ENCODE results near the gene EPB41L5. TPM values are rescaled to one million over a fixed set of nuclear protein-coding genes. Genes with fewer than 3 reads are reported as not detected.

The EPB41L5 gene
- 84.7 TPM for total RNA-seq

DNA sequence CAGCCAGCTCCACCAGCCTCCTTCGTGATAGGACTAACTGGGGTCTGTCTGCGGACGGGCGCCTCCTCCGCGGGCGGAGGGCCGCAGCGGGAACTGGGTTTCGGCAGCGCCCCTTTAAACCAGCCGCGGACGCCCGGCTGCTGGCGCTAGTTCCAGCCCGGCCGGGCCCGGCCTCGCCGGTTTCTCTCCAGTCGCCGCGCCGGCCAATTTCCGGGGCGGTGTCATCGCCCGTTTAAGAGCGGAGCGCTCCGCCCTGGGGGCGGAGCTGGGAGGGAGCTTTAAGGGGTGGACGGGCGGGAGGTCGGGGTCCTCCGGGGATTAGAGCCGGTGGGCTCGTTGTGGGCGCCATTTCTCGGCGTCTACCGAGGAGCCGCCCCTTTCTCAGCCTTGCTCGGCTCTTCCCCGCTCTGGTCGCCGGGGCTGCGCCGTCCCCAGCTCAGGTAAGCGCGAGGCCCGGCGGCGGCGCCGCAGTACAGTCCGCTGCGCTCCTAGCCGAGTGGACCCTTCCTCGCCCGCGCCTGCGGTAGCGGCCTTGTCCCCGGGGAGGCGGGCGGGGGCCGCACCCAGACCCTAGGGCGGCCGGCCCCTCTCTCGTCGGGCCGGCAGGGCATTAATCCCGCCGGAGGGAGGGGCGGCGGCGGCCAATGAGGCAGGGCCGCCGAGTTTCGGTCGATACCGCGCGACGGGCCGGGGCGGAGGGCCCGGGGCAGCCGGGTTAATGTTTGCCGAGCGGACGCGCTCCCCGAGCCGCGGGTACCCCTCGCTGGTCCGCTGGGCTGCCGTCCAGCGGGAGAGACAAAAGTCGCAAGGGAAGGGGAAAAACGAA is at the start of gene EPB41L5:
Gene EPB41L5, plus strand, starts transcription at position 307 of the 826 bp plus-strand sequence. CDS start 6,008 bp downstream, outside the sequence.

GRCh38 chr2:120223034-120223912 is 210.4 kb downstream of the EPB41L5 start, which contains the start of gene TMEM185B:
TMEM185B (minus strand) TSS chr2:120223400; CDS start chr2:120222976, 424 bp downstream.

Small RNA genes within 50 kb of the gene (small RNA-seq; reads per million reads assigned to genes)
- gene MTND4LP14 (not detected), gene RF00019 (not detected)

Other genes with a start within 250 kb of the EPB41L5 start
- 24.0 TPM for gene TMEM185B, start 210.3 kb downstream of the EPB41L5 start, total RNA-seq
- gene RALB, start 239.8 kb downstream of the EPB41L5 start, total RNA-seq = 49.4 TPM

Measured in diencephalon (tissue), 1 donor.